Measurements from ENCODE around the gene RNU4-1.
"Not testable (repeated sequence)": the region's sequence is repeated elsewhere in the genome, so short reads cannot be mapped to it uniquely, and the experiment has no call there.

The RNU4-1 gene

GRCh38 chr12:120257041-120257821, 35.8 kb downstream of the RNU4-1 start:
- DNase-seq = no peak

- DNase-seq = no peak
Measured at GRCh38 chr12:120254809-120255208, 38.2 kb downstream of the RNU4-1 start.

- DNase-seq = peak; percentile 71
Measured at GRCh38 chr12:120253313-120253712, 39.7 kb downstream of the RNU4-1 start.

- peak; percentile 84 for DNase-seq
Measured at GRCh38 chr12:120252071-120252906, 40.7 kb downstream of the RNU4-1 start.

- DNase-seq = not testable (repeated sequence)
Measured at GRCh38 chr12:120251364-120252070, 41.5 kb downstream of the RNU4-1 start.

GRCh38 chr12:120249875-120250795, 42.9 kb downstream of the RNU4-1 start:
- DNase-seq = peak; percentile 56

GRCh38 chr12:120249266-120249874, 43.7 kb downstream of the RNU4-1 start:
- no peak for DNase-seq

- DNase-seq = no peak
Measured at GRCh38 chr12:120247621-120248030, 45.4 kb downstream of the RNU4-1 start.

- no peak for DNase-seq
Measured at GRCh38 chr12:120247183-120247582, 45.9 kb downstream of the RNU4-1 start.

GRCh38 chr12:120246705-120247104, 46.3 kb downstream of the RNU4-1 start:
- not testable (repeated sequence) for DNase-seq

All from CD4-positive, alpha-beta T cell treated with Interleukin-6 for 4 hours (primary cell).